ENCODE results near the gene RASL12. TPM values are rescaled to one million over a fixed set of nuclear protein-coding genes. Genes with fewer than 3 reads are reported as not detected.
"Not testable (repeated sequence)": the region's sequence is repeated elsewhere in the genome, so short reads cannot be mapped to it uniquely, and the experiment has no call there.

The RASL12 gene

GRCh38 chr15:65028338-65028737 lies 39.5 kb downstream of the RASL12 start:
- Histone ChIP-seq H3K27me3 (ENCODE audit: control insufficient read depth, insufficient read depth, low read length) (peaks cover 6% of the 10 kb centered on the region), H3K9me3 (replicated peaks; ENCODE audit: low read length) (no peaks in the 10 kb centered on the region), H3K4me1 (ENCODE audit: control insufficient read depth, insufficient read depth, low read length) (peaks cover 17% of the 10 kb centered on the region), H3K4me3 (ENCODE audit: low read length) (peak overlapping the region; percentile 99), H3K36me3 (ENCODE audit: insufficient read depth, low read length) (peaks cover 19% of the 10 kb centered on the region), H3K9ac (ENCODE audit: low read depth, low read length) (peak overlapping the region; percentile 87), H3K4me2 (ENCODE audit: low read length) (peak overlapping the region; percentile 96)

- Histone ChIP-seq H3K27me3 (ENCODE audit: control insufficient read depth, insufficient read depth, low read length) (peaks cover 6% of the 10 kb centered on the region), H3K4me1 (ENCODE audit: control insufficient read depth, insufficient read depth, low read length) (peaks cover 11% of the 10 kb centered on the region), H3K9me3 (replicated peaks; ENCODE audit: low read length) (no peaks in the 10 kb centered on the region), H3K9ac (ENCODE audit: low read depth, low read length) (no peak overlapping the region), H3K36me3 (ENCODE audit: insufficient read depth, low read length) (peaks cover 24% of the 10 kb centered on the region), H3K4me3 (ENCODE audit: low read length) (no peak overlapping the region), H3K4me2 (ENCODE audit: low read length) (peak overlapping the region; percentile 96)
Observed at GRCh38 chr15:65027593-65027992, 40.2 kb downstream of the RASL12 start.

- peaks cover 24% of the 10 kb centered on the region for H3K36me3 ChIP-seq (ENCODE audit: insufficient read depth, low read length)
- H3K4me1 ChIP-seq (ENCODE audit: control insufficient read depth, insufficient read depth, low read length), result peaks cover 10% of the 10 kb centered on the region
- H3K9ac ChIP-seq (ENCODE audit: low read depth, low read length), result no peak overlapping the region
- H3K9me3 ChIP-seq (replicated peaks; ENCODE audit: low read length), result no peaks in the 10 kb centered on the region
- H3K27me3 ChIP-seq (ENCODE audit: control insufficient read depth, insufficient read depth, low read length), result peaks cover 2% of the 10 kb centered on the region
- H3K4me3 ChIP-seq (ENCODE audit: low read length), result no peak overlapping the region
- H3K4me2 ChIP-seq (ENCODE audit: low read length), result no peak overlapping the region
Observed at GRCh38 chr15:65026756-65027155, 41.0 kb downstream of the RASL12 start.

- Histone ChIP-seq H3K9me3 (replicated peaks; ENCODE audit: low read length) (no peaks in the 10 kb centered on the region), H3K36me3 (ENCODE audit: insufficient read depth, low read length) (peaks cover 62% of the 10 kb centered on the region), H3K4me2 (ENCODE audit: low read length) (no peak overlapping the region), H3K4me3 (ENCODE audit: low read length) (no peak overlapping the region), H3K4me1 (ENCODE audit: control insufficient read depth, insufficient read depth, low read length) (no peaks in the 10 kb centered on the region), H3K27me3 (ENCODE audit: control insufficient read depth, insufficient read depth, low read length) (no peaks in the 10 kb centered on the region), H3K9ac (ENCODE audit: low read depth, low read length) (no peak overlapping the region)
Observed at GRCh38 chr15:65021488-65021887, 46.3 kb downstream of the RASL12 start.

GRCh38 chr15:65020419-65020818 lies 47.4 kb downstream of the RASL12 start:
- no peak overlapping the region for H3K9ac ChIP-seq (ENCODE audit: low read depth, low read length)
- H3K36me3 ChIP-seq (ENCODE audit: insufficient read depth, low read length), result peaks cover 64% of the 10 kb centered on the region
- H3K4me2 ChIP-seq (ENCODE audit: low read length), result no peak overlapping the region

GRCh38 chr15:65011198-65011597 lies 56.6 kb downstream of the RASL12 start:
- H3K9ac ChIP-seq (ENCODE audit: low read depth, low read length); H3K4me2 ChIP-seq (ENCODE audit: low read length); H3K27me3 ChIP-seq (ENCODE audit: control insufficient read depth, insufficient read depth, low read length); H3K9me3 ChIP-seq (replicated peaks; ENCODE audit: low read length); H3K4me3 ChIP-seq (ENCODE audit: low read length); H3K4me1 ChIP-seq (ENCODE audit: control insufficient read depth, insufficient read depth, low read length): not testable (repeated sequence)
- peaks cover 46% of the 10 kb centered on the region for H3K36me3 ChIP-seq (ENCODE audit: insufficient read depth, low read length)

More at GRCh38 chr15:65020419-65020818, 47.4 kb downstream of the RASL12 start:
- H3K4me1 ChIP-seq (ENCODE audit: control insufficient read depth, insufficient read depth, low read length), result no peaks in the 10 kb centered on the region
- H3K27me3 ChIP-seq (ENCODE audit: control insufficient read depth, insufficient read depth, low read length), result no peaks in the 10 kb centered on the region
- H3K9me3 ChIP-seq (replicated peaks; ENCODE audit: low read length), result no peaks in the 10 kb centered on the region
- no peak overlapping the region for H3K4me3 ChIP-seq (ENCODE audit: low read length)

GRCh38 chr15:65008983-65009382 lies 58.8 kb downstream of the RASL12 start:
- peaks cover 38% of the 10 kb centered on the region for H3K36me3 ChIP-seq (ENCODE audit: insufficient read depth, low read length)
- H3K4me1 ChIP-seq (ENCODE audit: control insufficient read depth, insufficient read depth, low read length), result no peaks in the 10 kb centered on the region
- H3K4me3 ChIP-seq (ENCODE audit: low read length), result no peak overlapping the region
- peaks cover 4% of the 10 kb centered on the region for H3K9me3 ChIP-seq (replicated peaks; ENCODE audit: low read length)
- H3K27me3 ChIP-seq (ENCODE audit: control insufficient read depth, insufficient read depth, low read length), result no peaks in the 10 kb centered on the region
- H3K9ac ChIP-seq (ENCODE audit: low read depth, low read length), result no peak overlapping the region
- H3K4me2 ChIP-seq (ENCODE audit: low read length), result no peak overlapping the region

- Histone ChIP-seq H3K9ac (ENCODE audit: low read depth, low read length) (no peak overlapping the region), H3K36me3 (ENCODE audit: insufficient read depth, low read length) (peaks cover 25% of the 10 kb centered on the region), H3K4me1 (ENCODE audit: control insufficient read depth, insufficient read depth, low read length) (no peaks in the 10 kb centered on the region), H3K9me3 (replicated peaks; ENCODE audit: low read length) (no peaks in the 10 kb centered on the region), H3K4me3 (ENCODE audit: low read length) (no peak overlapping the region), H3K27me3 (ENCODE audit: control insufficient read depth, insufficient read depth, low read length) (no peaks in the 10 kb centered on the region), H3K4me2 (ENCODE audit: low read length) (no peak overlapping the region)
Observed at GRCh38 chr15:65006876-65007275, 60.9 kb downstream of the RASL12 start.

GRCh38 chr15:65004993-65005392 lies 62.8 kb downstream of the RASL12 start:
- Histone ChIP-seq H3K9ac (ENCODE audit: low read depth, low read length) (no peak overlapping the region), H3K9me3 (replicated peaks; ENCODE audit: low read length) (no peaks in the 10 kb centered on the region), H3K27me3 (ENCODE audit: control insufficient read depth, insufficient read depth, low read length) (no peaks in the 10 kb centered on the region), H3K36me3 (ENCODE audit: insufficient read depth, low read length) (peaks cover 21% of the 10 kb centered on the region), H3K4me3 (ENCODE audit: low read length) (no peak overlapping the region), H3K4me2 (ENCODE audit: low read length) (no peak overlapping the region), H3K4me1 (ENCODE audit: control insufficient read depth, insufficient read depth, low read length) (no peaks in the 10 kb centered on the region)

Small RNAs within 50 kb of the gene (small RNA-seq; reads per million reads assigned to genes)
- gene AC013553.1, result not detected

Data from skeletal muscle satellite cell (primary cell).